ENCODE results near the gene AMZ1.

- TF ChIP-seq EZH2 (IDR thresholded peaks at IDR 0.05; ENCODE audit: borderline replicate concordance, low read depth, low read length, severe bottlenecking) (no peak), CTCF (IDR thresholded peaks at IDR 0.05; ENCODE audit: borderline replicate concordance, extremely low read depth, low read length, poor library complexity, severe bottlenecking) (no peak)
Observed at GRCh38 chr7:2699289-2699620, 11.3 kb downstream of the AMZ1 start.
